Testis (tissue), 2 donors: ENCODE data around the gene ERAP2.

Experiments
- CTCF ChIP-seq, 3 experiments: fragments of 450-650 bp in 2 of 3; fragments of 200-600 bp in 1 of 3; sonication (generic) in 1 of 3; IDR thresholded peaks; one replicate each; pipeline ENCODE4 v1.5.1; 2016 to 2019; ENCODE audit warnings: antibody characterized with exemption in 3 of 3, mild to moderate bottlenecking in 2 of 3, moderate library complexity in 1 of 3
- POLR2A ChIP-seq: fragments of 450-650 bp; IDR thresholded peaks from one replicate; pipeline ENCODE4 v1.6.1; 2017; ENCODE audit warnings: antibody characterized with exemption, mild to moderate bottlenecking, moderate library complexity

- no peak for TF ChIP-seq CTCF (IDR thresholded peaks at IDR 0.05)
- TF ChIP-seq POLR2A: no peak
Observed at GRCh38 chr5:96909435-96909834, 33.1 kb downstream of the ERAP2 start.
